Naive B cell (primary cell): ENCODE results near the gene STEAP4. TPM values are rescaled to one million over a fixed set of nuclear protein-coding genes. Genes with fewer than 3 reads are reported as not detected.

Experiments
- ATAC-seq, 2 donors: fragments of 150-1000 bp; cut with Tn5 transposase; 2 replicates each; pipeline ENCODE4 v1.10.0; 2021; ENCODE audit warnings: low read depth in 2 of 2, mild to moderate bottlenecking in 2 of 2, moderate library complexity in 2 of 2
- DNase-seq: peaks from one replicate; pipeline ENCODE4 v3.0.0; 2022
- H3K27ac Mint-ChIP-seq, 6 donors: one replicate each; pipeline ENCODE4 v1.8.0; 2020 to 2022; ENCODE audit warnings: mild to moderate bottlenecking in 6 of 6, mixed read lengths in 6 of 6, moderate library complexity in 5 of 6, inconsistent platforms in 2 of 6
- H3K27me3 Mint-ChIP-seq, 3 donors: one replicate each; pipeline ENCODE4 v1.8.0; 2021 to 2022; ENCODE audit warnings: mixed read lengths in 3 of 3, mild to moderate bottlenecking in 1 of 3
- H3K36me3 Mint-ChIP-seq, 2 donors: one replicate each; pipeline ENCODE4 v1.8.0; 2020 to 2022; ENCODE audit warnings: mixed read lengths in 2 of 2, inconsistent platforms in 1 of 2, mild to moderate bottlenecking in 1 of 2
- H3K4me1 Mint-ChIP-seq, 3 donors: one replicate each; pipeline ENCODE4 v1.8.0; 2020 to 2022; ENCODE audit warnings: mixed read lengths in 3 of 3, inconsistent platforms in 1 of 3, mild to moderate bottlenecking in 1 of 3, moderate library complexity in 1 of 3
- H3K4me3 Mint-ChIP-seq, 8 donors: one replicate each; pipeline ENCODE4 v1.8.0; 2020 to 2022; ENCODE audit warnings: mild to moderate bottlenecking in 8 of 8, mixed read lengths in 8 of 8, moderate library complexity in 8 of 8, inconsistent platforms in 2 of 8
- H3K9me3 Mint-ChIP-seq, 7 donors: one replicate each; pipeline ENCODE4 v1.8.0; 2020 to 2022; ENCODE audit warnings: mixed read lengths in 7 of 7, mild to moderate bottlenecking in 5 of 7, inconsistent platforms in 2 of 7, moderate library complexity in 1 of 7
- polyA plus RNA-seq, 6 donors: library from polyadenylated mRNA; unstranded; fragments of 300-500 nt; fragmentation: Illumina TruSeq; gene quantifications; one replicate each; pipeline ENCODE4 v1.2.3, GENCODE V29; 2021; ENCODE audit warnings: low read depth in 6 of 6

STEAP4 gene
- under 1 TPM in 3 of 6 donors, not detected in 3; 0.13 to 0.21 (median 0.13) TPM for polyA plus RNA-seq

GRCh38 chr7:88306590-88307048 lies at the start of gene STEAP4:
TSS of gene STEAP4 (minus strand) at chr7:88306894. CDS start at chr7:88284269, 22,625 bp downstream.
- Mint-ChIP-seq H3K36me3 (no peaks in the 10 kb centered on the region), H3K9me3 (peaks cover 0 to 3% (median 0%) of the 10 kb centered on the region in 7 donors), H3K4me3 (no peak within 1 kb of the TSS), H3K4me1 (peaks cover 0 to 10% (median 5%) of the 10 kb centered on the region in 3 donors), H3K27ac (peak within 1 kb of the TSS in 1 of 6 donors; percentile 14), H3K27me3 (peaks cover 15 to 36% (median 27%) of the 10 kb centered on the region in 3 donors)
- DNase-seq (no peak), ATAC-seq (no peak)

DNA sequence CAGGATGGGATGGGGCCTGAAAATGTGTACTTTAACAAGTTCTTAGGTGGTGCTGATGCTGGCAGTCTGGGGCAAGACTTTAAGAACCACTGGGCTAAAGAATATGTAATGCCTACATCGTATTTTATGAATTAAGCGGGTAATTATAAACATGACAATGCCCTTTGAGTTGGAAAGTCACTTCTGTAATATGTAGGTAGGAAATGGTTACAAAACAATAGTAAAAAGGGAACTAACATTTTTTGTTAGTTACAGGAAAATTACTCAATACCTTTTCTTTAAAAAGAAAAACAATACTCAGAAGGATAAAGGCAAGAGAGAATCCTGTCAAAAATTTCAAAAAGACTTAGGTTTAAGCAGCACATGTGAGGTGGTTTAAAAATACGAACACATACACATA lies 48.3 kb upstream of the STEAP4 start:
- Mint-ChIP-seq H3K4me1 (peaks cover 0 to 5% (median 0%) of the 10 kb centered on the region in 3 donors), H3K4me3 (no peak overlapping the region), H3K27ac (no peak overlapping the region), H3K27me3 (peaks cover 0 to 13% (median 0%) of the 10 kb centered on the region in 3 donors), H3K36me3 (no peaks in the 10 kb centered on the region), H3K9me3 (no peaks in the 10 kb centered on the region)
- ATAC-seq (no peak), DNase-seq (no peak)

DNA sequence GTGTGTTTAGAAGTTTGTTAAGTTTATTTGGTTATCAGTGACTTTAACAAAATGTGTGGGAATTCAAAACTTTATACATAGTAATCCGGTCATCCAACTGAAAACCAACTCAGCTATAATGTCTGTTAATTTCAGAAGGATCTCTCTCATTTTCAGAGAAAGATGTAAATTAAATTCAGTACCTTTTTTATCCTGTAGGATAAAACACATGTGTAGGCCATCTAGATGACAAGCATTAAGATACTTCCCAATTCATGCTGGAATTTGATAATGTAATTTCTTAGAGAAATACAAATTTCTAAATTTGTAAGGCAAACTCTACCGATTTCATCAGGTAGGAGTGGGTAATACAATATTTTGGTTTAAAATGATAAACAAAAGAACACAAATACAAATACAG lies 43.4 kb upstream of the STEAP4 start:
- peaks cover 0 to 18% (median 0%) of the 10 kb centered on the region in 3 donors for H3K27me3 Mint-ChIP-seq
- no peaks in the 10 kb centered on the region for H3K9me3 Mint-ChIP-seq
- ATAC-seq = no peak

GRCh38 chr7:88347517-88347916 lies 40.8 kb upstream of the STEAP4 start:
- no peak for ATAC-seq
- Mint-ChIP-seq H3K4me3 (no peak overlapping the region), H3K27me3 (peaks cover 0 to 18% (median 0%) of the 10 kb centered on the region in 3 donors), H3K4me1 (no peaks in the 10 kb centered on the region), H3K27ac (no peak overlapping the region), H3K9me3 (no peaks in the 10 kb centered on the region), H3K36me3 (no peaks in the 10 kb centered on the region)
- DNase-seq = no peak

More for the DNA sequence above, 43.4 kb upstream of the STEAP4 start:
- DNase-seq = no peak
- H3K4me1 Mint-ChIP-seq = no peaks in the 10 kb centered on the region
- H3K27ac Mint-ChIP-seq = no peak overlapping the region
- no peak overlapping the region for H3K4me3 Mint-ChIP-seq
- H3K36me3 Mint-ChIP-seq = no peaks in the 10 kb centered on the region

DNA sequence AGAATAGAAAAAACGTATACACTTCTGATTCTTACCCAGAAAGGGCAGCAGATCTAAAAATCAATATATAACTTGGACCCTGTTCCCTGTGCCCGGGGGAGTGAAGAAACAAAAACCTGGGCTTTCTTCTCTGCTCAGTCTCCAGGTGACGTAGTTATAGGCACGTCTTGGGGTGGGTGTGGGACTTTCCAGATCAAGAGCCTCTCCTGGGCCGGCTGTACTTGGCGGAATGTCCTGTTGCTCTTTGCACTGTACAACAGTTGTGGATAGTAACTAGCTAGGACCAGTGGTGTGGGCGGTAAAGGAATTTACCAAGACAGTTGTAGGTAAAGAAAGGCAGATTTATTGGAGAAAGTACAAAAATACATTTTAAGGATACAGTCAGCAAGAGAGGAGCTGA lies 40.4 kb upstream of the STEAP4 start:
- Mint-ChIP-seq H3K27me3 (peaks cover 0 to 18% (median 0%) of the 10 kb centered on the region in 3 donors), H3K36me3 (no peaks in the 10 kb centered on the region), H3K9me3 (no peaks in the 10 kb centered on the region), H3K27ac (no peak overlapping the region), H3K4me3 (no peak overlapping the region), H3K4me1 (no peaks in the 10 kb centered on the region)
- no peak for ATAC-seq
- DNase-seq = no peak

GRCh38 chr7:88346357-88346756 lies 39.7 kb upstream of the STEAP4 start:
- Mint-ChIP-seq H3K27ac (no peak overlapping the region), H3K27me3 (peaks cover 0 to 18% (median 6%) of the 10 kb centered on the region in 3 donors), H3K4me3 (no peak overlapping the region), H3K4me1 (no peaks in the 10 kb centered on the region), H3K9me3 (no peaks in the 10 kb centered on the region), H3K36me3 (no peaks in the 10 kb centered on the region)
- no peak for ATAC-seq
- DNase-seq = no peak

DNA sequence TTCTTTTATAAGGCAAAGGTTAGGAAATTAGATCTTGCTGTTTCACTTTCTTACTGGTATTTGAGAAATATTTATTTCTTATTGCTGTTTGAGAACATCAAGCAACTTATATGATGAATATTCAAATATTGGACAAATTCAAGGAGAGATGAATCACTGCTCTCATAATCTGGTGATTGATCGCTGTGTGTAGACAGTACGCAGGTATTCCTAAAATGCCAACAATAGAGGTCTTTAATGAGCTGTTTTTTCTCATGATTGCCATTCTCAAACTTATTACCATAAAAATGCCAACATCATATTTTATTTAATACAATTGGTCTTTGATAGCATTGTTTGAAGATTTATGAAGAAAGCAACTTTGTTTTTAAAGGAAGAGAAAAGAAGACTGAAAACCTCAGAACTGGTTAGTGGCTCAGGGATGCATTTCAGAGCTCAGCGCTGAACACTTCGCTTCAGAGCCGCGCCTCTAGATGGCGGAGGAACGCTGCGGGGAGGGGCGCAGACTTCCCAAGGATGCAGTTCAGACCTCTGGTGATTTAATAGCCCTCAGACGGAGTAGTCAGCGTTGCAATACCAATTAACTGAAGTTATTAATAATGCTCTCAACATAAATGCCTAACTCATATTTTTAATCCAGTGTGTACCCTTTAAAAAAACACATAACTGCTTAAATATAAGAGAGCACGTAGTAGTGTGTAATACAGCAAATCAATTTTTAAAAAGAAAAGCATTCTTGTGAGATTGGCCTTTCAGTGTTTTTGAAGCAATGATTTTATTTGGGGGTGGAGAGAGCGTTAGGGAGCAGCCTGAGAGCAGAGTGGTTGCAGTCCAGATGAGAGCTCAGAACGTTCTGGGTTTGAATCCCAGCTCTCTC lies 38.5 kb upstream of the STEAP4 start:
- H3K27ac Mint-ChIP-seq = no peak overlapping the region
- H3K36me3 Mint-ChIP-seq = no peaks in the 10 kb centered on the region
- no peaks in the 10 kb centered on the region for H3K9me3 Mint-ChIP-seq
- H3K4me1 Mint-ChIP-seq = no peaks in the 10 kb centered on the region
- no peak overlapping the region for H3K4me3 Mint-ChIP-seq
- peaks cover 0 to 15% (median 9%) of the 10 kb centered on the region in 3 donors for H3K27me3 Mint-ChIP-seq
- ATAC-seq (no peak), DNase-seq (no peak)

DNA sequence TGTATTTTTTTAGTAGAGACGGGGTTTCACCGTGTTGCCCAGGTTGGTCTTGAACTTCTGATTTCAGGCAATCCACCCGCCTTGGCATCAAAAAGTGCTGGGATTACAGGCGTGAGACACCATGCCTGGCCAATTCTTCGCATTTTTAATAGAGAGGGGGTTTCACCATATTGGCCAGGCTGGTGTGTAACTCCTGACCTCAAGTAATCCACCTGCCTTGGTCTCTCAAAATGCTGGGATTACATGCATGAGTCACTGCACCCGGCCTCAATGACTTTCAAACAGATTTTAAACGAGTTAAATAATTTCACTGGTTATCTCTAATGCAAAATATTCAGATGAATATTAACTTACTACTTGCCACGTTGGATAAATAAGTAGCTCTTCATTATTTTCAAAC lies 37.6 kb upstream of the STEAP4 start:
- no peak overlapping the region for H3K27ac Mint-ChIP-seq
- H3K9me3 Mint-ChIP-seq = no peaks in the 10 kb centered on the region
- ATAC-seq (no peak), DNase-seq (no peak)
- H3K4me1 Mint-ChIP-seq = no peaks in the 10 kb centered on the region
- H3K27me3 Mint-ChIP-seq = peaks cover 0 to 15% (median 9%) of the 10 kb centered on the region in 3 donors
- no peaks in the 10 kb centered on the region for H3K36me3 Mint-ChIP-seq
- H3K4me3 Mint-ChIP-seq = no peak overlapping the region

DNA sequence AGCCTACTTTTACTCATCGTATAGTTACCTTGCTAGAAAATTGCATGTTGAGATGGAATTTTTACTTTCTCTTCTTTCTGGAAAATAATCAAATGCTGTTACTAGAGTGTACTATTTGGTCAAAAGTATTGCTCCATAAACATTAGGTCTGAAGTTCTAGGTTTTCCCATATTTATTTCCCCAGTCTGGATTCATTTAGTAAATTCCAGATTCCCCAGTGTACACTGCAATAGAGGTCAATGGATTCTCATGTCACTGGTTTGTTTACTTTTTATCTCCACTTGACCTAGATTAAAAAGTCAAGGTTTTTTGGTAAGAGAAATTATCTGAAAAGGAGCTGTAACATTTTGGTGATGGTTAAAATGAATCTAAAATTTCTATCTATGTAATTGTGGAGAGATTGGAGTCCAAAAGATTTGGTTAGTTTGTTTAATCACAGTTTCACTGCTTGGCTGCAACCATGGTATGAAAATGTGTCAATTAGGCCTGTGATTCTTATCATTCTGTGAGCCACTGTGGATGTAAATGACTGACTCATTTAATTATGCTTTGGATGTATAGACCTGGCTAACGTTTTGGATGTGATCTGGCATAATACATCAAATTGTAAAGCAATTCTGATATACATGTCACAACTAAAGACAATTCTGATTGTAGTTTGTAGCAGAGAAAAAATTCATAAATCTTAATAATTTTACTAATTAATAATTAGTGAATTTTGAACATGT lies 32.7 kb upstream of the STEAP4 start:
- Mint-ChIP-seq H3K4me1 (no peaks in the 10 kb centered on the region), H3K9me3 (no peaks in the 10 kb centered on the region), H3K27ac (no peak overlapping the region), H3K36me3 (no peaks in the 10 kb centered on the region), H3K4me3 (no peak overlapping the region), H3K27me3 (peaks cover 0 to 17% (median 14%) of the 10 kb centered on the region in 3 donors)
- ATAC-seq = no peak
- DNase-seq = no peak

- no peaks in the 10 kb centered on the region for H3K36me3 Mint-ChIP-seq
- DNase-seq (no peak), ATAC-seq (no peak)
- H3K4me1 Mint-ChIP-seq = no peaks in the 10 kb centered on the region
- no peak overlapping the region for H3K4me3 Mint-ChIP-seq
- H3K27ac Mint-ChIP-seq = no peak overlapping the region
- H3K9me3 Mint-ChIP-seq = no peaks in the 10 kb centered on the region
- peaks cover 0 to 17% (median 13%) of the 10 kb centered on the region in 3 donors for H3K27me3 Mint-ChIP-seq
Measured at GRCh38 chr7:88338503-88338902, 31.8 kb upstream of the STEAP4 start.

DNA sequence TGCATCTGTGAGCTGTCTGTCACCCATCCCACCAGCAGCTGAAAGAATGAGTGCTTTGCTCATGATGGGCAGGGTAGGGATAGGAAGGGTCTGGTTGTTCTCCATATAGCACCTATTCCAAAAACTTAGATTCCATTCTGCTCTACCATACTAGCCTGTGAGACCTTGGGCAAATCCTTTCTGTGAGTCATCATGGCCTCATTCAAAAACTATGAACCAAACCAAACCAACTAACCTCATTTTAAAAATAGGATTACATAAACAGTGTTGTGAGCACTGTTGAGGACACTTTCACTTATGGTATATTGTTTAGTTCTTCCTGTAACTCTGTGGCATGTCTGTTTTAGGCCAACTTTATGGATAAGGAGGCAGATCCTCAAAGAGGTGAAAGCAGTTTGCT lies 30.9 kb upstream of the STEAP4 start:
- Mint-ChIP-seq H3K36me3 (no peaks in the 10 kb centered on the region), H3K27me3 (peaks cover 0 to 17% (median 10%) of the 10 kb centered on the region in 3 donors), H3K27ac (no peak overlapping the region), H3K9me3 (no peaks in the 10 kb centered on the region), H3K4me3 (no peak overlapping the region), H3K4me1 (no peaks in the 10 kb centered on the region)
- no peak for DNase-seq
- ATAC-seq = no peak

DNA sequence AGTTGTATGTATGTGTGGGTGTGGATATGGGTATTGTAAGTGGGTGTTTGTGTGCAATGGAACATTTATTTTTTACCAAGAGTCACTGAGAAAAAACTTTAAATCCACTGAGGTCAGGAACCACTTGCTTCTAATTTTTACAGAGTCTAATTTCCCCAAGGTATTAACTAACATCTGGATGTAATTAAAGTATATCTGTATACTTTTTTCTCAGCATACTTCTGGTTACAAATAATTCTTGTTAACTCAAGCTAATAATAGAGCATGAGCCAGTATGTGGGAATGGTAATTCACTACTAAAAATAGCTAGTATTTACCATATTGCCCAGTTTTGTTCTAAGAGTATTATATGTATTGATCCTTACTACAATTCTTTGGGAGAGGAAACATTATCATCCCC lies 24.6 kb upstream of the STEAP4 start:
- Mint-ChIP-seq H3K27me3 (peaks cover 0 to 7% (median 6%) of the 10 kb centered on the region in 3 donors), H3K9me3 (peaks cover 0 to 3% (median 0%) of the 10 kb centered on the region in 7 donors), H3K27ac (no peak overlapping the region), H3K36me3 (no peaks in the 10 kb centered on the region), H3K4me3 (no peak overlapping the region), H3K4me1 (no peaks in the 10 kb centered on the region)
- DNase-seq (no peak), ATAC-seq (no peak)

DNA sequence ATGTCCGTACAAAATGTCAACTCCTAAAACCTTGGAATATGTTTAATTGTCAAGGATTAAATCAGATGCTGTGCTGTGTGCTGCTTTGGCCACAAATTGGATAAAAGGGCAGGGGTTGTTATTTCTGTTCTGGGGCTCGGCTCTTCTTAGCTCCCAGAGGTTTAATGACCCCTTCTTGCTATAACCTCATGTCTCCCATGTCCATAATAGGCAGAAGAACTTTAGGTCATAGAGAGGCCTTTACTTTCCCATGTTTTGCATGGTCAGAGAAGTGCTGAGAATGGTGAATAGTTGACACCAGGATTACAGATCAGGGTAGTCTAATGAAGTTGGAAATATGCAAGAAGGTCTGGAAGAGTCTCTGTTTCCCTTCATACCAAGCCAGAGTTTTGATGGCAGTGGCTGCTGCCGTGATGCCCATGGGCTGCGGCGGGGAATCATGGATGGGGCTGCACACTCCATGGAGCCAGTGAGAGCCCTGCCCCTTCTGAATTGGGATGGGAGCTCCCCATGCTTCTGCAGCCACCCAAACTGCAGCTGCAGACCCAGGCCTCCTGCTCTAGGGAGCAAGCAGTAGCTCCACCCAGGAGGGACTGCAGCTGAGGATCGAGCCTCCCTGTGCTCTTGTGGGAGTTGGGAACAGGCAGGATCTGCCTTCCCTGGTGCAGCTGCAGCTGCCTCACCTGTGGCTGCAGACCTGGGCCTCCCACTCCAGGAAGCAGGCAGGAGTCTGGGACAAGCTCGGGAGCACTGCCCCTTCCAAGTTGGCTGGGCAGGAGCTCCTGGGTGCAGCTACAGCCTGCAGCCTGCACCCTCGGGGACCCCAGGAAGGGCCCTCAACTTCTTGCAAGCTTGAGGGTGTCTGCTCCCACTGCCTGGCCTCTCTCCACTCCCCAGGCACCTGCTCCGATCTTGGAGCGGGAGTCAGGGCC lies 23.1 kb upstream of the STEAP4 start:
- DNase-seq (no peak), ATAC-seq (no peak)
- Mint-ChIP-seq H3K36me3 (no peaks in the 10 kb centered on the region), H3K9me3 (peaks cover 0 to 3% (median 0%) of the 10 kb centered on the region in 7 donors), H3K4me3 (no peak overlapping the region), H3K27me3 (no peaks in the 10 kb centered on the region), H3K27ac (no peak overlapping the region), H3K4me1 (no peaks in the 10 kb centered on the region)
